ENCODE measurements around the gene EYA2. TPM values are rescaled to one million over a fixed set of nuclear protein-coding genes. Genes with fewer than 3 reads are reported as not detected.

Gene EYA2
- total and polyA plus RNA-seq, 2 experiments from 2014 or later = 1.4 to 2.0 TPM

DNA sequence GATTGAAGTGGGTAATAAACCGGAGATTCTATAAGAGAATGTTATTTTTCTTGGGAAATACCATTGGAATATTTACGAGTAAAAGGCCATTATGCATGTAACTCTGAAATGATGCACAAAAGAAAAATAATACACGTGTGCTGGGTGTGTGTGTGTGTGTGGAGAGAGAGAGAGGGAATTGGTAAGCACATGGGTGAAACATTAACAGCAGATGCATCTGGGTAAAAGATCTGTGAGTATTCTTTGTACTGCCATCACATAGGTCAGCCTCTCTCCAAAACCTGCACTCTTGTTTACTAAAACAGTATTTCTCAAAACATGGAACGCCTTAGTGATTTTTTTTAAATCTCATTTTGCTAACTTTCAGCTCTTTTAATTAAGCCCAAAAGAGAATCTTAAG lies 28.9 kb downstream of the EYA2 start:
- Histone ChIP-seq H3K4me3 (no peak overlapping the region), H4K20me1 (ENCODE audit: insufficient read depth, poor library complexity, severe bottlenecking) (no peaks in the 10 kb centered on the region), H3K79me2 (no peaks in the 10 kb centered on the region), H3K9me3 (ENCODE audit: low read depth) (no peaks in the 10 kb centered on the region), H2AFZ (no peak overlapping the region), H3K27ac (no peak overlapping the region), H3K4me2 (no peak overlapping the region), H3K4me1 (ENCODE audit: insufficient read depth) (peaks cover 4% of the 10 kb centered on the region), H3K27me3 (no peaks in the 10 kb centered on the region), H3K9me2 (replicated peaks; ENCODE audit: insufficient read depth) (no peaks in the 10 kb centered on the region), H3K36me3 (replicated peaks; ENCODE audit: insufficient read depth, low read depth) (no peaks in the 10 kb centered on the region)
- TF ChIP-seq, protein P1, sequence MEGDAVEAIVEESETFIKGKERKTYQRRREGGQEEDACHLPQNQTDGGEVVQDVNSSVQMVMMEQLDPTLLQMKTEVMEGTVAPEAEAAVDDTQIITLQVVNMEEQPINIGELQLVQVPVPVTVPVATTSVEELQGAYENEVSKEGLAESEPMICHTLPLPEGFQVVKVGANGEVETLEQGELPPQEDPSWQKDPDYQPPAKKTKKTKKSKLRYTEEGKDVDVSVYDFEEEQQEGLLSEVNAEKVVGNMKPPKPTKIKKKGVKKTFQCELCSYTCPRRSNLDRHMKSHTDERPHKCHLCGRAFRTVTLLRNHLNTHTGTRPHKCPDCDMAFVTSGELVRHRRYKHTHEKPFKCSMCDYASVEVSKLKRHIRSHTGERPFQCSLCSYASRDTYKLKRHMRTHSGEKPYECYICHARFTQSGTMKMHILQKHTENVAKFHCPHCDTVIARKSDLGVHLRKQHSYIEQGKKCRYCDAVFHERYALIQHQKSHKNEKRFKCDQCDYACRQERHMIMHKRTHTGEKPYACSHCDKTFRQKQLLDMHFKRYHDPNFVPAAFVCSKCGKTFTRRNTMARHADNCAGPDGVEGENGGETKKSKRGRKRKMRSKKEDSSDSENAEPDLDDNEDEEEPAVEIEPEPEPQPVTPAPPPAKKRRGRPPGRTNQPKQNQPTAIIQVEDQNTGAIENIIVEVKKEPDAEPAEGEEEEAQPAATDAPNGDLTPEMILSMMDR (IDR thresholded peaks at IDR 0.05; ENCODE audit: poor library complexity) = no peak
- TF ChIP-seq EZH2phosphoT487 (IDR thresholded peaks at IDR 0.05; ENCODE audit: low read depth, severe bottlenecking, unreplicated experiment) (no peak), EZH2 (IDR thresholded peaks at IDR 0.05; ENCODE audit: borderline replicate concordance) (no peak)
- no peak for DNase-seq (ENCODE audit: low spot score)
- WGBS (ENCODE audit: low lambda C conversion rate, missing lambda C conversion rate) = 63% methylated on average over 4 of the region's 4 CpGs

DNA sequence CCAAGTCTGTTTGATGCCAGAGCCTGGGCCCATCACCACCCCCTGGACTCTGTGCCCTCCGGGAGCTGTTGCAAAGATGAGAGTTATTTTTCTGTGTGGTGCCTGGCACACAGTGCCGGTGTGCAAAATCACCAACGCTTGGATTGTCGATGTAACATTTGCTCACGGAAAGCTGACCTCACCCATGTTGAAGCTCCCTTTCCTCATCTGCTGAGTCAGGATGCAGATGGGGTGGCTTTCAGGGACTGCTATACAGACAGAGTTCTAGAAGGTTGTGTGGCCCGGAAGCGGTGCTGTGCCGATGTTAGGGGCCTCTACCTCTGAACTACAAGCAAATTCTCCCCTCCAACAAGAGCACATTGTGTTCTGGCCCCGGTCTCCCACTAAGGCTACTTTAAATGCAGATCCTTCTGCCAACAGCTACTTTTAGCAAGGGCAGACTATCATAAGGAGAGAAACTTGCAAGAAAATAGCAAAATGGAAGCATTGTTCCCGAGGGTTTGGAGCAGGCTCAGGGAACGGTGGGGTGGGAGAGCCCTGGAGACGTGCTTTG lies 34.0 kb downstream of the EYA2 start:
- Histone ChIP-seq H3K9me2 (replicated peaks; ENCODE audit: insufficient read depth) (no peaks in the 10 kb centered on the region), H3K9me3 (ENCODE audit: low read depth) (no peaks in the 10 kb centered on the region), H3K4me3 (no peak overlapping the region), H3K79me2 (no peaks in the 10 kb centered on the region), H3K4me2 (no peak overlapping the region), H3K4me1 (ENCODE audit: insufficient read depth) (peaks cover 4% of the 10 kb centered on the region), H3K27ac (no peak overlapping the region), H2AFZ (no peak overlapping the region), H3K36me3 (replicated peaks; ENCODE audit: insufficient read depth, low read depth) (no peaks in the 10 kb centered on the region), H3K27me3 (no peaks in the 10 kb centered on the region), H4K20me1 (ENCODE audit: insufficient read depth, poor library complexity, severe bottlenecking) (no peaks in the 10 kb centered on the region)
- no peak for TF ChIP-seq EZH2phosphoT487 (IDR thresholded peaks at IDR 0.05; ENCODE audit: low read depth, severe bottlenecking, unreplicated experiment)
- TF ChIP-seq EZH2 (IDR thresholded peaks at IDR 0.05; ENCODE audit: borderline replicate concordance) = no peak
- TF ChIP-seq, protein P1 (IDR thresholded peaks at IDR 0.05; ENCODE audit: poor library complexity) = no peak
- DNase-seq (ENCODE audit: low spot score) = no peak
- WGBS (ENCODE audit: low lambda C conversion rate, missing lambda C conversion rate) = 71% methylated on average over 12 of the region's 12 CpGs

DNA sequence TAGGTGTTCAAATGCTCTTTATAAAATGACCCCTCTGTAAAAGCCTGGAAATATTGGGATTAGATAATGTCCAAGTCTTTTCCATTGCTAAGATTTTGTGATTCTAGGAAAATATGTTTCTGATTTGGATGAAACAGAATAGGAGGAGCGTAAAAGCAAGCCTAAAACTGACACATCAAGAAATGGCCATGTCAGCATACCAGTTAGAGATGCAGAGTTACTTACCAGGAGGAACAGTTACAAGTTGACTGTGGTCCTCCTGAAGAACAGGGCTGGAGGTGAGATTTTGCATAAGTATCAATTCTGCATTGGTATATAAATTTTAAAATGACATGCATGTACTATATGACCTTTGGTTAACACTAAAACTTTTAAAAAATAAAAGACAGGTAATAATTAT lies 35.3 kb downstream of the EYA2 start:
- TF ChIP-seq, protein P1 (IDR thresholded peaks at IDR 0.05; ENCODE audit: poor library complexity) = no peak
- TF ChIP-seq EZH2 (IDR thresholded peaks at IDR 0.05; ENCODE audit: borderline replicate concordance) = no peak
- TF ChIP-seq EZH2phosphoT487 (IDR thresholded peaks at IDR 0.05; ENCODE audit: low read depth, severe bottlenecking, unreplicated experiment) = no peak
- Histone ChIP-seq H3K9me2 (replicated peaks; ENCODE audit: insufficient read depth) (no peaks in the 10 kb centered on the region), H3K27me3 (no peaks in the 10 kb centered on the region), H3K4me1 (ENCODE audit: insufficient read depth) (peaks cover 4% of the 10 kb centered on the region), H3K4me2 (no peak overlapping the region), H2AFZ (no peak overlapping the region), H4K20me1 (ENCODE audit: insufficient read depth, poor library complexity, severe bottlenecking) (no peaks in the 10 kb centered on the region), H3K4me3 (no peak overlapping the region), H3K27ac (no peak overlapping the region), H3K36me3 (replicated peaks; ENCODE audit: insufficient read depth, low read depth) (no peaks in the 10 kb centered on the region), H3K9me3 (ENCODE audit: low read depth) (no peaks in the 10 kb centered on the region), H3K79me2 (no peaks in the 10 kb centered on the region)
- no peak for DNase-seq (ENCODE audit: low spot score)
- WGBS (ENCODE audit: low lambda C conversion rate, missing lambda C conversion rate) = 93% methylated on average over 1 of the region's 1 CpG

All from hepatocyte (in vitro differentiated cells).